GM23338 (cell line): ENCODE results near the gene LPP. TPM values are rescaled to one million over a fixed set of nuclear protein-coding genes. Genes with fewer than 3 reads are reported as not detected.
A peak's percentile ranks its signal among the peaks of the same experiment; 100 is the strongest.

Experiments used
- ATAC-seq: fragments of 200-7000 bp; cut with Tn5 transposase; 3 replicates; pipeline ENCODE4 v1.9.1; 2020
- DNase-seq: peaks from one replicate; pipeline ENCODE4 v3.0.0-alpha.2; 2015; ENCODE audit warnings: low spot score
- H2AFZ ChIP-seq: fragments of 200-600 bp; sonication (generic); 2 replicates; pipeline ENCODE4 v1.8.0; 2016; ENCODE audit warnings: antibody characterized with exemption, mild to moderate bottlenecking, moderate library complexity
- H3F3A ChIP-seq: fragments of 200-600 bp; sonication (generic); replicated peaks from 2 replicates; pipeline ENCODE4 v1.8.0; 2017; ENCODE audit warnings: antibody characterized with exemption, mixed run types, low read depth
- H3K27ac ChIP-seq: fragments of 200-600 bp; sonication (generic); 2 replicates; pipeline ENCODE4 v1.6.1; 2016; ENCODE audit warnings: low read depth
- H3K27me3 ChIP-seq: fragments of 200-600 bp; sonication (generic); 2 replicates; pipeline ENCODE4 v1.8.0; 2016; ENCODE audit warnings: mild to moderate bottlenecking, mixed run types, moderate library complexity; ENCODE audit not compliant: insufficient read depth
- H3K36me3 ChIP-seq: fragments of 200-600 bp; sonication (generic); 2 replicates; pipeline ENCODE4 v1.8.0; 2016; ENCODE audit warnings: mild to moderate bottlenecking; ENCODE audit not compliant: insufficient read depth
- H3K4me1 ChIP-seq: fragments of 200-600 bp; sonication (generic); 2 replicates; pipeline ENCODE4 v1.8.0; 2016; ENCODE audit warnings: mild to moderate bottlenecking, moderate library complexity; ENCODE audit not compliant: insufficient read depth
- H3K4me2 ChIP-seq: fragments of 200-600 bp; sonication (generic); 2 replicates; pipeline ENCODE4 v1.7.1; 2017; ENCODE audit warnings: mixed run types
- H3K4me3 ChIP-seq: fragments of 200-600 bp; sonication (generic); 2 replicates; pipeline ENCODE4 v1.6.1; 2016; ENCODE audit warnings: mixed run types
- H3K79me2 ChIP-seq: fragments of 200-600 bp; sonication (generic); replicated peaks from 2 replicates; pipeline ENCODE4 v1.8.0; 2017; ENCODE audit warnings: mild to moderate bottlenecking; ENCODE audit not compliant: insufficient read depth
- H3K9me2 ChIP-seq: fragments of 200-600 bp; sonication (generic); 2 replicates; pipeline ENCODE4 v1.8.0; 2017; ENCODE audit not compliant: insufficient read depth
- H4K20me1 ChIP-seq: fragments of 200-600 bp; sonication (generic); replicated peaks from 2 replicates; pipeline ENCODE4 v1.8.0; 2017; ENCODE audit warnings: mild to moderate bottlenecking; ENCODE audit not compliant: insufficient read depth
- H3K27ac Mint-ChIP-seq: 2 replicates; pipeline ENCODE4 v1.8.0; 2020; ENCODE audit warnings: inconsistent platforms, mild to moderate bottlenecking, moderate library complexity, mixed read lengths
- H3K27me3 Mint-ChIP-seq: 3 replicates; pipeline ENCODE4 v1.8.0; 2022; ENCODE audit warnings: low read depth, mild to moderate bottlenecking, moderate library complexity, mixed read lengths, inconsistent platforms; ENCODE audit not compliant: insufficient read depth, poor library complexity
- H3K36me3 Mint-ChIP-seq: 3 replicates; pipeline ENCODE4 v1.8.0; 2021; ENCODE audit warnings: low read depth, mild to moderate bottlenecking, inconsistent platforms, moderate library complexity, mixed read lengths
- H3K4me1 Mint-ChIP-seq: 3 replicates; pipeline ENCODE4 v1.8.0; 2020; ENCODE audit warnings: mild to moderate bottlenecking, inconsistent platforms, mixed read lengths
- H3K4me3 Mint-ChIP-seq: 3 replicates; pipeline ENCODE4 v1.8.0; 2021; ENCODE audit warnings: moderate library complexity, mild to moderate bottlenecking, inconsistent platforms, mixed read lengths
- H3K9me3 Mint-ChIP-seq: 3 replicates; pipeline ENCODE4 v1.8.0; 2020; ENCODE audit warnings: moderate library complexity, mild to moderate bottlenecking, inconsistent platforms, mixed read lengths
- CREB1 ChIP-seq: fragments of 250-450 bp; sonication (Bioruptor Pico); IDR thresholded peaks from 2 replicates; pipeline ENCODE4 v1.5.0; 2020; ENCODE audit warnings: low read depth, mild to moderate bottlenecking, moderate library complexity
- ETS1 ChIP-seq: IDR thresholded peaks from 2 replicates; pipeline ENCODE4 v1.6.1; 2016; ENCODE audit warnings: antibody characterized with exemption
- EZH2 ChIP-seq: fragments of 200-600 bp; sonication (generic); IDR thresholded peaks from one replicate; pipeline ENCODE4 v1.8.0; 2017; ENCODE audit warnings: antibody characterized with exemption, mild to moderate bottlenecking, low read depth; ENCODE audit not compliant: unreplicated experiment
- EZH2phosphoT487 ChIP-seq: fragments of 200-600 bp; sonication (generic); IDR thresholded peaks from one replicate; pipeline ENCODE4 v1.8.1; 2018; ENCODE audit warnings: antibody characterized with exemption; ENCODE audit not compliant: unreplicated experiment
- JUNB ChIP-seq: IDR thresholded peaks from one replicate; pipeline ENCODE4 v1.6.1; 2016; ENCODE audit warnings: antibody characterized with exemption; ENCODE audit not compliant: unreplicated experiment
- POLR2AphosphoS5 ChIP-seq: IDR thresholded peaks from 2 replicates; pipeline ENCODE4 v1.6.1; 2016; ENCODE audit warnings: antibody characterized with exemption, low read depth
- REST ChIP-seq: IDR thresholded peaks from one replicate; pipeline ENCODE4 v1.6.1; 2018; ENCODE audit warnings: antibody characterized with exemption; ENCODE audit not compliant: unreplicated experiment
- STAT1 ChIP-seq: IDR thresholded peaks from one replicate; pipeline ENCODE4 v1.6.1; 2016; ENCODE audit warnings: antibody characterized with exemption; ENCODE audit not compliant: unreplicated experiment
- ZNF114 ChIP-seq: fragments of 250-450 bp; sonication (Bioruptor Pico); IDR thresholded peaks from 2 replicates; pipeline ENCODE4 v1.5.0; 2020; ENCODE audit warnings: mild to moderate bottlenecking, moderate library complexity
- ZNF331 ChIP-seq: fragments of 250-450 bp; sonication (Bioruptor Pico); IDR thresholded peaks from 2 replicates; pipeline ENCODE4 v1.5.0; 2020; ENCODE audit warnings: low read depth, mild to moderate bottlenecking, moderate library complexity
- ZNF462 ChIP-seq: fragments of 250-450 bp; sonication (Bioruptor Pico); IDR thresholded peaks from 2 replicates; pipeline ENCODE4 v1.5.0; 2020; ENCODE audit warnings: mild to moderate bottlenecking, moderate library complexity
- polyA plus RNA-seq: library from polyadenylated mRNA; unstranded; fragments of >200 nt; fragmentation: Nextera tagmentation; extraction: Ambion mirVana; gene quantifications from 2 replicates; pipeline ENCODE4 v1.2.1, GENCODE V29; 2016
- total RNA-seq: library from RNA; depleted of rRNA; stranded (reverse); fragments of >200 nt; shearing (Covaris generic); gene quantifications from 2 replicates; pipeline ENCODE4 v1.2.3, GENCODE V29; 2014

LPP gene
- total and polyA plus RNA-seq, 2 experiments from 2014 or later = 23.0 to 35.2 TPM

GRCh38 chr3:188153437-188154013 lies 432 bp upstream of the LPP start (continued):
- no peak for TF ChIP-seq ETS1

- peak overlapping the region; percentile 88 for H3K4me3 ChIP-seq
- no peaks in the 10 kb centered on the region for H3K9me2 ChIP-seq
- H3K27ac Mint-ChIP-seq = peak overlapping the region; percentile 81
- peak overlapping the region; percentile 32; the same call in 1 of the 2 replicates for H2AFZ ChIP-seq
- no peak for ATAC-seq
- peaks cover 5% of the 10 kb centered on the region; the same call in 1 of the 2 replicates for H3F3A ChIP-seq
- H3K9me3 Mint-ChIP-seq = no peaks in the 10 kb centered on the region
- H3K4me1 Mint-ChIP-seq = peaks cover 51% of the 10 kb centered on the region
- peak overlapping the region; percentile 92; the same call in 1 of the 2 replicates for H3K27ac ChIP-seq
- H4K20me1 ChIP-seq = no peaks in the 10 kb centered on the region; the same call in 1 of the 2 replicates
- peaks cover 5% of the 10 kb centered on the region; the same call in 1 of the 2 replicates for H3K27me3 ChIP-seq
- TF ChIP-seq ETS1 = no peak
- no peak for TF ChIP-seq ZNF462 (CRISPR knock-in tag)
- TF ChIP-seq POLR2AphosphoS5 = no peak
- TF ChIP-seq EZH2phosphoT487 = no peak
- TF ChIP-seq ZNF331 (CRISPR knock-in tag) = no peak
- TF ChIP-seq CREB1 (CRISPR knock-in tag) = no peak
- no peak for TF ChIP-seq ZNF114 (CRISPR knock-in tag)
- TF ChIP-seq JUNB = no peak
- TF ChIP-seq EZH2 = no peak
- TF ChIP-seq REST = no peak
- no peak for TF ChIP-seq STAT1
- peaks cover 12% of the 10 kb centered on the region for H3K27me3 Mint-ChIP-seq
- peak overlapping the region; percentile 88 for H3K4me2 ChIP-seq
- peak overlapping the region; percentile 95 for H3K4me3 Mint-ChIP-seq
- H3K36me3 Mint-ChIP-seq = no peaks in the 10 kb centered on the region
- peaks cover 29% of the 10 kb centered on the region for H3K4me1 ChIP-seq
- no peak for DNase-seq
- peaks cover 56% of the 10 kb centered on the region for H3K79me2 ChIP-seq
- no peaks in the 10 kb centered on the region for H3K36me3 ChIP-seq
Observed at GRCh38 chr3:188154809-188155574, 1.0 kb downstream of the LPP start.
